ENCODE measurements around the gene ATP8B1. TPM values are rescaled to one million over a fixed set of nuclear protein-coding genes. Genes with fewer than 3 reads are reported as not detected.

Gene ATP8B1
- total RNA-seq, 2 donors from 2014 or later: 18.5 to 41.5 TPM

DNA sequence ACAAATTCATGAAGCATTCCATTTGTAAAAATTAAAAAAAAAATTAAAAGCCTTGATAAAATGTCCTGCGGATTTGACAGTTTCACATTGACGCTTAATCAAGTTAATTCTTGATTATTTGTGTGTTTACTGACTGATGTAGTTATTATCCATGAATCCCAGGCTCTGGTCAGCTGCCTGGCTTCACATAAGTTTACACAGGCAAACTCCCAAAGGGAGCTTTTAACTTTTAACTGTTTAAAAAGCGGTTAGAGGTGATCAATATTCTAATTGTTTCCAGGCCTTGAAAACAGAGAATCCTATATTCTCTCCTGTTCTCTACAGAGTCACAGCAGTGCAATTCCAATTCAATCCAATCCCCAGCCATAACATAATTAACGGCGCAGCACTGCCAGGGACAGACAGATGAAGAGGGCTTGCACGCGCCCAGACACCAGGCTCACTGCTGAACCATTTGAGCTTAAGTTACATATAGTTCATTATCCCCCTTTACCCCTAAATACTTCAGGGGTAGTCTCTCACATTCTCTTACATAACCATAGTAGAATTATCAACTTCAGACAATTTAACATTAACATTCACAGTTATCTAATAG, 47.5 kb downstream of the ATP8B1 start:
- no peak for DNase-seq
- TF ChIP-seq CTCF (IDR thresholded peaks at IDR 0.05) (no peak), POLR2A (IDR thresholded peaks at IDR 0.05) (no peak)
- H3K27me3 ChIP-seq: no peaks in the 10 kb centered on the region
- H3K4me3 ChIP-seq: no peak overlapping the region
- no peaks in the 10 kb centered on the region for H3K9me3 ChIP-seq
- no peak for ATAC-seq
- H3K4me1 ChIP-seq: peaks cover 47% of the 10 kb centered on the region
- no peaks in the 10 kb centered on the region for H3K36me3 ChIP-seq (replicated peaks in 1 of 2; ENCODE audit: insufficient read depth in 1 of 2, low read depth in 2 of 2)
- 36 to 41% methylated on average over 7 of the region's 7 CpGs for WGBS, 2 donors
- no peak overlapping the region for H3K27ac ChIP-seq
- intact Hi-C loops (cut with DNase I): no loop called here

DNA sequence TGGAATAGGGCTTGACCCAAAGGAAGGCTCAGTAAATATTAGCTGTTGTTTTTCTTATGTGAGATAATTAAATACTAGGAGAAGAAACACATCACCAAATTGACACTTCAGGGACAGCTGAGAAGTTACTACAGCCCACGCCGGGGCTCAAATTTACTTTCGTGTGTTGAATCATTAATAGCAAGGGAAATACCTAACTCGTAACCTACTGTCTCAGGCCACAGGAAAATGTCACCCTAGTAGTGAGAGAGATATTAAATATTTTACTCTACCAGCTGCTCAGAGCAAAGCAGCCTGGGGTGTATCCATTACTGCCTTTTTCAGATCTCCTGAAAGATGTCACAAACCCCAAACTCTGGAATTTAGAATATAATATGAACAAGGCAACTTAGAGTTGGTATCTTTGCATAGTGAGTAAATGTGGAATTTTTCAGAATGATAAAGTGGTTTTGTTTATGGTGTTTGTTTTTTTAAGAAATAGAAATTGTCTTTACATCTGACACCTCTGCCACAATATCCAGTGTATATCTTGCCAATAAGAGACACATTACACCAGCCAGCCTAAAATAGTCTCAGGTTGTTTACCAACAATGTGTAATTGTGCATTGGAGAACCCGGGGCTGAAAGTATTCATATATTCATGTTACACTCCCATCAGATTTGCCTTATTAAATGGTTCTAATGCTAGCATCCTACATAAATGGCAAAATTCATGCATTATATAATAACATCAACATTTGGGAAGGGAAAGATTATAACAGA, 48.4 kb downstream of the ATP8B1 start:
- Histone ChIP-seq H3K27ac (peak overlapping the region in 2 of 4 donors; percentile 6 to 48), H3K27me3 (no peaks in the 10 kb centered on the region), H3K4me3 (no peak overlapping the region), H3K4me1 (peaks cover 55% of the 10 kb centered on the region), H3K36me3 (replicated peaks in 1 of 2; ENCODE audit: insufficient read depth in 1 of 2, low read depth in 2 of 2) (no peaks in the 10 kb centered on the region), H3K9me3 (no peaks in the 10 kb centered on the region)
- intact Hi-C loops (cut with DNase I): no loop called here
- 20 to 29% methylated on average over 5 of the region's 5 CpGs for WGBS, 2 donors
- TF ChIP-seq POLR2A (IDR thresholded peaks at IDR 0.05): no peak
- ATAC-seq (no peak), DNase-seq (no peak)

DNA sequence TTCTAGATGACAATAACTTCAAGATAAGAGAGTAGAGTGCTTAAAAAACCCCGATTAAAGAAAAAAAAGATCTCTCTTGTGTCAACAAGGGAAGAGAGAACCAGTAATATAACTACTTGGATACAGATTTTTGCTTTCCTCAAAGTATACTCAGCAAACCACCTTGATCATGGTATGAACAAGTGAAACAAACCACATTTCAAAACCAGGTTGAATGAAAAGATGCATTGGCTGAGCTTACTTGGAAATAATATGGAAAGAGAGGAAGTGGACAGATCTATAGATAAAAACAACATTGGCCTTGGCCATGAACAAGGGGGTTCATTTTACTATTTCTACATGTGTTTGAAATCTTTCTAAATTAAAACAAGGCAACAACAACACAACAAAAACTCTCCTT, 50.1 kb downstream of the ATP8B1 start:
- ATAC-seq (no peak), DNase-seq (no peak)
- H3K36me3 ChIP-seq (replicated peaks in 1 of 2; ENCODE audit: insufficient read depth in 1 of 2, low read depth in 2 of 2): no peaks in the 10 kb centered on the region
- no peaks in the 10 kb centered on the region for H3K27me3 ChIP-seq
- peaks cover 72% of the 10 kb centered on the region for H3K4me1 ChIP-seq
- no peak overlapping the region for H3K4me3 ChIP-seq
- TF ChIP-seq CTCF (IDR thresholded peaks at IDR 0.05) (no peak), POLR2A (IDR thresholded peaks at IDR 0.05) (no peak)
- no peaks in the 10 kb centered on the region for H3K9me3 ChIP-seq
- H3K27ac ChIP-seq: peak overlapping the region in 2 of 4 donors; percentile 34 to 62
- intact Hi-C loops (cut with DNase I): no loop called here
- WGBS, 2 donors: 0 to 6% methylated on average over 1 of the region's 1 CpG

- intact Hi-C loops (cut with DNase I): loop anchor here (10.0 kb wide), 1 partner anchor 45 kb away; no protein-coding TSS in a partner anchor
- Histone ChIP-seq H3K36me3 (replicated peaks in 1 of 2; ENCODE audit: insufficient read depth in 1 of 2, low read depth in 2 of 2) (no peaks in the 10 kb centered on the region), H3K27ac (peak overlapping the region in 2 of 4 donors; percentile 78 to 81), H3K4me3 (no peak overlapping the region), H3K4me1 (peaks cover 83% of the 10 kb centered on the region), H3K9me3 (no peaks in the 10 kb centered on the region), H3K27me3 (no peaks in the 10 kb centered on the region)
- 91 to 92% methylated on average over 2 of the region's 2 CpGs for WGBS, 2 donors
- DNase-seq (no peak), ATAC-seq (no peak)
- TF ChIP-seq CTCF (IDR thresholded peaks at IDR 0.05): no peak
- TF ChIP-seq POLR2A (IDR thresholded peaks at IDR 0.05): no peak
Observed at GRCh38 chr18:57749604-57749970, 53.5 kb downstream of the ATP8B1 start.

- Histone ChIP-seq H3K4me3 (no peak overlapping the region), H3K9me3 (no peaks in the 10 kb centered on the region), H3K4me1 (peaks cover 83% of the 10 kb centered on the region), H3K36me3 (replicated peaks in 1 of 2; ENCODE audit: insufficient read depth in 1 of 2, low read depth in 2 of 2) (no peaks in the 10 kb centered on the region), H3K27me3 (no peaks in the 10 kb centered on the region), H3K27ac (peak overlapping the region in 3 of 4 donors; percentile 69 to 81 (median 78))
- DNase-seq (peak; percentile 34 to 70 (median 58)), ATAC-seq (peak; percentile 89)
- intact Hi-C loops (cut with DNase I): loop anchor here (10.0 kb wide), 1 partner anchor 46 kb away; no protein-coding TSS in a partner anchor
- TF ChIP-seq POLR2A (IDR thresholded peaks at IDR 0.05) (no peak), CTCF (IDR thresholded peaks at IDR 0.05) (no peak)
- WGBS, 2 donors: 67 to 91% methylated on average over 1 of the region's 1 CpG
Observed at GRCh38 chr18:57748770-57749603, 54.1 kb downstream of the ATP8B1 start.

All from body of pancreas (tissue), 4 donors.